HG03565 (cell line): ENCODE measurements around the gene ADAMTS18.

Source experiments
- ATAC-seq: cut with Tn5 transposase; IDR thresholded peaks from one replicate; pipeline ENCODE4 v1.9.1; 2021; ENCODE audit warnings: mild to moderate bottlenecking, moderate library complexity; ENCODE audit not compliant: unreplicated experiment

Gene ADAMTS18

DNA sequence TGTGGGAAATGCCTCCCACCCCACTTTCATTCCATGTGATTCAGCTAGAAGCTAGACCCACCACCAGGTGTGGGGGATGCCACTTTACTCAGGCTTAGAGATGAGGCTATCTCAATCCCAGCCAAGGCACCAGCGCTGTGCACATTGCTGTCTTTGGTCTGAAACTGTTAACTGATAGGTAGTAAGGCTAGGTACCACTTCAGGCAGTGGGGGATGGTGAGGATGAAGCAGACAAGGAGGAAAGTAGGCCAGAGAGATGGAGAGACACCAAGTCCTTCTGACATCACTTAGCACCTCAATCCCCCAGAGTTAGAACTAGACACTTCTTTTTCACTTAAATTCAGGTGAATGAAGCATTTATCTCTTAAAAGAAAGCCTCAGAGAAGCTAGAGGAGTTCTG lies 35.8 kb downstream of the ADAMTS18 start:
- no peak for ATAC-seq

DNA sequence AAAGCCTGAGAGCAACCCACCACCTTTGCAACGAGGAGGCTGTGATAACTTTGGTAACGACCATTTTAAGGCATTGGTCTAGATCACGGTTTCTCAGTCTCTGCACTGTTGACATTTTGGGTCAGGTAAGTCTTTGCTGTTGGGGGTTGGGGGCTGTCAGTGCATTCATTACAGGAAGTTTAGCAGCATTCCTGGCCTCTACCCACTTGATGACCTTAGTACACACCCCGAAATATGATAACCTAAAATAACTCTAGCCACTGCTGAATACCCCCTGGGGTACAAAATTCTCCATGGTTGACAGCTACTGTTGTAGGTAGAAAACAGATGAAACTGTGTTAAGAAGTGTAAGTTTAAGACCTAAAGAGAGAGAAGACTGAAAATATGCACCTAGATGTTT lies 36.3 kb downstream of the ADAMTS18 start:
- ATAC-seq: no peak

DNA sequence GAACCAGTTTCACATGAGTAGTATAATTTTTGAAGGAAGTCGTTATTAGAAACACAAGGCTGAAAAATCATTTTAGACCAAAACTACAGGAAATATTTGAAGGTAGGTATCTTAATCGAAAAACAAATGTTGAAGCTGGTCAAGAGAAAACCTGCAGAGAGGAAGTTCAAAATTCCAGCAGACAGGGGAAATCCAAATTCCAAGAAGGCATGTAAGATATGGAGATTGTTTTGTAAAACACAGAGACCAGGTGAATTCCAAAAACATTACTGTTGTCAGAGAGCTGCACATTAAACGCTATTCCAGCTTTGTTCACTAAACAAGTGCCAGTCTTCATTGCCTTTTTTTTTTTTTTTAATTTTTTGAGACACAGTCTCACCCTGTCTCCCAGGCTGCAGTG lies 38.4 kb downstream of the ADAMTS18 start:
- no peak for ATAC-seq

DNA sequence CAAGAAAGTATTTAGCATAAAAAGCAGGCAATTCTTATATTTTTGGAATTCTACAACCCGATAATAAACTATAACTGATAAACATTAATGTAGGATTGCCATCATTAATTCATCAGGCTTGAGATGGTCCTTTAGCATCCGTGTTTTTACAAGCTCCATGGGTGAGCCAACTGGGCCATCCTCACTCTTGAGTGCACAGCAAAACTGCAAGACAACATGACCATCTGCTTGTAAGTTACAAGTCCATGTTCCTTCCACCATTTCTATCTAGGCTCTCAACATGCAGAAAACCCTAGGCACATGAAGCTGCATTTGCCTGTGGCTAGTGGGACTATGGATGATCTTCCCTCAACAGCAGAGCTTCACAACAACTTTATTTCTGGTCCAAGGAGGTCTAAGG lies 40.1 kb downstream of the ADAMTS18 start:
- no peak for ATAC-seq

DNA sequence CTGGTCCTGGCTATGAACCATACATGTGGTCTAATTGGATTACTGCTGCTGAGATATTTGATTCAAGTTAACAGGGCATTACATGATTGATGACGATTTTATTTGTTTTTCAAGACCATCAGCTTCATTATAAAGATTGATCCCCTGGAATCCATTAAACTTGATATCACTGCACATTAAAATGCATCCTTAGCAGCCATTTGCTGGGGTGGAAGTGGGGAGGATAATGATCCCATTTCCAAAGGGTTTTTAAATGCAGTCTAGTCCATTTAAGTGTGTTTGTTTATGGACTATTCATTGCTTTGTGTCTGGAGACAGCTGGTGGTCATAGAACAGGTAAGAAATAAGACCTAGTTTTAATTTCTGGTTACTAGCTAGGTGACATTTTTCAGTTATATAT lies 40.9 kb downstream of the ADAMTS18 start:
- no peak for ATAC-seq

DNA sequence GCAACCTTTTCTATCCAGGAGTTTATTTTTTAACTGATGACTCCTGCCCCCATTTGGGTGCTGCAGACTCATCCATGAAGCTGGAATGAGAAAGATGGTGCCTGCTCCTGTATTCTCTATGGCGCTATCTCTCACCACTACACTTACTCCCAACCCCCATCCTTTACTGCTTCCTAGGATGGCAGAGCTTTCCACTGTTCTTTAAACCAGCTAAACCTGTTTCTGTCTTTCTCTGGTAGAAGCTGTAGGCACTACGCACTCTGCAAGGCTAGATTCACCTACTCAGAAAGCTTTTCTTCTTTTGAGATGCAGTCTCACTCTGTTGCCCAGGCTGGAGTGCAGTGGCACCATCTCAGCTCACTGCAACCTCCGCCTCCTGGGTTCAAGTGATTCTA lies 47.0 kb downstream of the ADAMTS18 start:
- ATAC-seq: no peak

DNA sequence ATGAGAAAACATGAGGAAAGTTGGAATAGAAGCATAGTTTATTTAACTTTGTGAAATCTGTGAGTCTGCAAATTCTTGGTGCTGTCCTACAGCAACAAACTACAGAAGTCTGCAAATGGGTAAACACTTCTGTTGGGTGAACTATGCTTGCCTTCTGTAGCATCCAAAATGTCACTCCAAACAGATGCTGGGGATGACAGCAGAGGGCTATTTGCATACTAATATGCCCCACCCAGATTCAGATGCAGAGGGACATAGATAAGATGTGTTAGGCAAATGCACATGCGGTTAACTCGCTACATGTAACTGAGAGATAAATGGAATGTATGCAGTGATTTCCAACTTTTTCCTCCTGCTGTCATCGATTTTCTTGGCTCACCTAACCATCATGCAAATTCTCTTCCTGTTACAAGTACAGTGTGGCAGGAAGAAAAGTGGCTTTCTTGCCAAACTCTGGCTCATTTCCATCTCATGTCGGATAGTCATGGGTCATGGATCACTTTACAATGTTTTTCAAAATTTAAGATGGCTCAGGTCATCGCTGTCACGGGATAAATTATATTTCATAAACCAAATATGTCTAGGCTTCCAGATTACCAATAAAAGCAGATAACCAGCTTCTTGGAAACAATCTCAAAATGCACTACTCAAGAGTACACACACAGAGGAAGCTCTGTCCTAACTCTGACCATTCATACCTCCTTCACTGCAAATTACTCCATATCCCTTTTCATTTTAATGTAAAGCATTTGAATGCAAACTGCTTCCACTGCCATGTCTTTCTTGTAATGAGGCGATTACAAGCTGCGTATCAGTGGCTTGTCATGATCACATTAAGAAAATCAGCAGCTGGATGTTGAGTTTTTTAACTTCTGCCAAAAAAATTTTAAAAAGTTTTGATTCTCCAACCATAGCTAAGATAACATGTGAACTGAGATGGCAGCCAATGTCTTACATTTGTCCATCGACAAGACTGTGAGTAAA lies 47.7 kb downstream of the ADAMTS18 start:
- no peak for ATAC-seq

DNA sequence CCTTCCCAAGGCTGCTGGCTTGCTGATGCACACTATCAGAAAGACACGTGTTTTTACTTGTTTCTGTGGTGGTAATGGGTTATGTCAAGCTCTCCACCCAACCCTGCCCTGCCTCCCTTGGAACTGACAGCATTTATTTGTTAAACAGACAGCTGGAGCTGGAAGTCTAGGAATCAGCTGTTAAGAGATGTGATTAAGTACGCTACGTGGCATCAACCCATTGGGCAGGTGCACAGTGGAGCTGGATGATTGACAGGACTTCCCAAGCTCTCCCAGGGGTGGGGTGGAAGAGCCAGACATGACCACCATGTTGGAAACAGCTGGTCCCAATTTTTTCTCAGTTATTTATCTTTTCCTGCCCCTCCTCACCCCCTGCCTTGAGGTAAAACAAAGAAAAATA lies 49.4 kb downstream of the ADAMTS18 start:
- no peak for ATAC-seq

DNA sequence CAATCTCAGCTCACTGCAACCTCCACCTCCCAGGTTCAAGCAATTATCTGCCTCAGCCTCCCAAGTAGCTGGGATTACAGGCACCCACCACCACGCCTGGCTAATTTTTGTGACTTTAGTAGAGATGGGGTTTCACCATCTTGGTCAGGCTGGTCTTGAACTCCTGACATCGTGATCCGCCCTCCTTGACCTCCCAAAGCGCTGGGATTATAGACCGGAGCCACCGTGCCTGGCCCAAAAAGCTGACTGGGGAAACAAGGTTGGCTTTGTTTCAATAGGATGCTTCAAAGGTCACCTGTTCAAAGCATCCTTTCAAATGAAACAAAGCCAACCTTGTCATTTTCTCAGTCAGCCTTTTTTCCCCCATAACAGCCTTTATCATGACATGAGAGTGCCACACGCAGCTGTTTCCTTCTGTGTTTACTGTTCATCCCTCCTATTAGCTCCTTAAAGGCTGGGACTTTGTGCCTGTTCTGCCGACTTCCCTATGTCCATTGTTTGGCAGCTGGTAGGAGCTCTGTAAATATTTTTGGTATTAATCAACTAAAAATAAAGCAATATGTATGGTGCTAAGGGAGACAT lies 51.1 kb downstream of the ADAMTS18 start:
- no peak for ATAC-seq

DNA sequence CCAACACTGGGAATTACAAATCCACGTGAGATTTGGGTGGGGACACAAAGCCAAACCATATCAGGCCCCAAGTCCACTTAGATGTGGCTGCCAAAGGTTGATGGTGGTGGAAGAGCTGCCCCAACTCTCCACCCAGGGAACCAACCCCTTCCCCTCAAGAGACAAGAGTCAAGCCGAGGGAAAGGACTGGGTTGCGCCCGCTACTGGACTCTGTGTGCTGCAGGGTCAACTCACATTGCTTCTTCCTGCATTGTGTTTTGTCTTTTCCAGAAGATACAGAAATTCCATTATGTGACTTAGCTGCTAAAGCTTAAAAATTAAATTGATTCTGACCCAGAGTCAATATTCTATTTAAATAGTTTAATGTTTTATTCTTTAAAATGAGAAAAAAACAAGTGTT lies 58.5 kb downstream of the ADAMTS18 start:
- ATAC-seq: no peak

DNA sequence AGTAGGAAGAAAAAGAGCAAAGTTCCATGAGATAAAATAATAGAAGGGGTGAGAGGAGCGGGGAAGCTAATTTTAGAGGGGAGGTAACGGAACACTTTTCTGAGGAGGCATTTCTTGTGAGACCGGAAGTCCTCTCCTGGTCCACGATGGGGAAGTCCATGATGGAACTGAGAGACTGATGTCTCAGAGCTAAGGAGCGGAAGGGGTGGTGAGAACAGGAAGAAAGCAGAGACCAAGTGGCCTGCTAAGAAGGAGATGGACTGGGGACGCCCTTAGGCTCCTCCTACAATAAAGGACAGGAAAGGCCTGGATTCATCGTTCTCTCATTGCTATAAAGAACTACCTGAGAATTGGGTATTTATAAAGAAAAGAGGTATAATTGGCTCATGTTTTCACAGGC lies 59.4 kb downstream of the ADAMTS18 start:
- no peak for ATAC-seq

DNA sequence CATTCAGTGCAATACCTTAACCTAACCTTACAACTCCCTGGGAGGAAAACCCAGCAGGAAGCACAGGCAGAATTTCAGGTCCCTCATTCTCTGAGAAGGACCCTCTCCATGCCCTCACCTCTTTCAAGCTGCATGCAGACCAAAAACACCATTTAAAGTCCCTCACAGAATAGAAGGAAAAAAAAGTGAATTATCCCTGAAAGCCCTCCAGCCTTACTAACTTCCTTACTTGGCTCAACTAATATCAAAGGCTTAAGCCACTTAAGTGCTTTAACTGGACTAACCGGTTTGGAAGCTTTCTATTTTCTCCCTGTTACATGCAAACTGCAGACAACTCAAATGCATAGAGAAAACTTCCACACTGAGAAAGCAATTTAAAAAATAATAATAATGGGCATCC lies 60.5 kb downstream of the ADAMTS18 start:
- no peak for ATAC-seq

DNA sequence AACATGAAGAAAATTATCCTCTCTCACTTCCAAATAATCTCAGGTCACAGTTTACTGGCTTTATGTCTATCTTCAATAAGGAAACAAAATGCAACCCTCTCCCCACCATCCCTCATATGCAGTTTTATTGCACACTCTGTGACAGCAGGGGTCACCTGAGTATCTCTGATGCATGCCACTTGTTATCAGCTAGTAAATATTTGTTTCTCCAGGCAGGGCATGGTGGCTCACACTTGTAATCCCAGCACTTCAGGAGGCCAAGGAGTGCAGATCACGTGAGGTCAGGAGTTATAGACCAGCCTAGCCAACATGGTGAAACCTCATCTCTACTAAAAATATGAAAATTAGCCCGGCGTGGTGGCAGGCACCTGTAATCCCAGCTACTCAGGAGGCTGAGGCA lies 61.1 kb downstream of the ADAMTS18 start:
- no peak for ATAC-seq

DNA sequence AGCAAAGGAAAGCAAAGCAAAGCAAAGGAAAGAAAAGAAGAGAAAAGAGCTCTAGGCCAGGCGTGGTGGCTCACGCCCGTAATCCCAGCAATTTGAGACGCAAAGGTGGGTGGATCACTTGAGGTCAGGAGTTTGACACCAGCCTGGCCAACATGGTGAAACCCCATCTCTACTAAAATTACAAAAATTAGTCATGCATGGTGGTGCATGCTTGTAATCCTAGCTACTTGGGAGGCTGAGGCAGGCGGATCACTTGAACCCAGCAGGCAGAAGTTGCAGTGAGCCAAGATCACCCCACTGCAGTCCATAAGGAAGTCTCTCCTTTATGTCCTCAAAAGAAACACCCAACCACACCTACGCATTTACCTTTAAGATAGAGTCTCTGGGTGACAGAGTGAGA lies 70.1 kb downstream of the ADAMTS18 start:
- ATAC-seq: no peak

DNA sequence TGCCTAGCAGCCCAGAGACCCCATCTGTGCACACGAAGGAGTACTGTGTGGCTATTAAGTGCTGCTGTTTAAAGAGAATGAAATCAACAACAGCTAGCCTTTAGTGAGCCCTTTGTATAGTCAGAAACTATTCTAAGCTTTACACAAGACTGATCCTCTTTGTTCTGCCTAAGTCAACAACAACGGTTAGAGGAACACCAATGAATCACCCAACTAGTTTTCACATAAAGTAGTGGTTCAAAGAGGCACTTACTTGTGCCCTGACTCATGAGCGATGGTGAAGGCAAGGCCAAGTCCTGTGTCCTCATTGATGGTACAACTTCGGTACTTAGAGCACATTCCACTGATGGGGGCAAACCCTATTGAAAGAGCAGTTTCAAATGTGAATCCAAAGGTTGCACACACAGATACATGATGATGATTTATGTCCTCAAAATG lies 75.8 kb downstream of the ADAMTS18 start:
- no peak for ATAC-seq

DNA sequence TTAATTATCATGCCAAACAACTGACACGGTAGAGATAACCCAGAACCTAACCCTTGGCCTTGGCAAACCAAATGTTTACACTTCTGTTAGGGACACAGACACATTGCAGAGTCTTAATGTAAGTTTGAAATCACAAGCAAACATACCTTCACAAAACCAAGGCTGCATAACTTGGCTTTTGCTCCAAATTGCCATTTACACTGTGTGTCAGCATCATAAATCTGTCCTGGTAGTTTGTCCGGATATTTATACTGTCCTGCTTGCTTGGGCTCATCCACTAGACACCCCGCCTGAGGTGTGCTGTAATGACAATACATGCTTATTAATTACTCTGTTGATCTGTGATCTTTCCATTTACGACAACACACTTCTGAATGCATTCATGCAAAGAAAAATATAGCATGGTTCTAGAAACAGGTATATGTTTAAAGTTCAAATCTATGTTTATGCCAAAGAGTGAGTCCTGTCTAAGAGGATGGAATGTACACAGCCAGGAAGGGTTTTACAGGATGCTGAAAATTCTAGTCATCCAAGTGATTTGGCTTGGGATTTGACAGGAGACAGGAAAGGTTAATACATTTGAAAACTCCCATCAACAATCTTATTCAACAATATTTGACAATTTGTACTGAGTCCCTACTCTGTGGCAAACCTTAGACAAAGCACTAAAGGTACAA lies 81.1 kb downstream of the ADAMTS18 start:
- no peak for ATAC-seq

DNA sequence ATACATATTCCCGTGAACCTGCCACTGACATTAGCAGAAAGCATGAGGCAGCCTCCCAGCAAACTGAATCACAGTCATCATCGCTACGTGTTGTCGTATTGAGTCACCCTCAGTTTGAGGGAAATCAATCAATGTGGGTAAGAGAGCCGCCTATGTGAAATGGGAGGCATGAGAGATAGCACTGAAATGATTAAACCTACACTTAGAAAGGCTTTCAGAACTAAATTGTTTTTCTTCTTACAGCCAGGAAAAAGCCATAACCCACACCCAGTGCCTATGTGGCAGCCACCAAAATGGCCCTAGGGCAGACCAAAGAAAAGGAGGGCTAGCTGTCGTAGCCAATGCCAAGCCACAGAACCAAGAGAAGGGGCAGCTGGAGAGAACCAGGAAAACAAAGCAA lies 90.5 kb downstream of the ADAMTS18 start:
- no peak for ATAC-seq

DNA sequence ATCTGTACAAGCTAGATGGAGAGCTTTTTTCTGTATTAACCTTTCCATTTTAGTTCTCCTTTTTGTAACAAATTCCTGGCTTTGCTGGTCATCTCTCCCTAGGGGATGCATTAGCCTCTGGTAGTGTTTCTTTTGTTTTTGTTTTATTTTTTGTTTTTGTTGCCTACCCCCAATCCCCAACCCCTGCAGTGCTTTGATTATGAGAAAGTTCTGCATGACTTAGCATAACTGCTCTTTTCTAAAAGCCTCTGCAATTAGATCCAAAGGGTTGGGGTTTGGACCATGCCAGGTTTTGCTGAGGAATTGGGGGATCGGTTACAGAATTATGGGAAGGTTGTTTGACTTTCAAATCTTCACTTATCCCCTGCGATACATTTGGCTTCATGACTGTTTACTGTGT lies 98.2 kb downstream of the ADAMTS18 start:
- no peak for ATAC-seq

DNA sequence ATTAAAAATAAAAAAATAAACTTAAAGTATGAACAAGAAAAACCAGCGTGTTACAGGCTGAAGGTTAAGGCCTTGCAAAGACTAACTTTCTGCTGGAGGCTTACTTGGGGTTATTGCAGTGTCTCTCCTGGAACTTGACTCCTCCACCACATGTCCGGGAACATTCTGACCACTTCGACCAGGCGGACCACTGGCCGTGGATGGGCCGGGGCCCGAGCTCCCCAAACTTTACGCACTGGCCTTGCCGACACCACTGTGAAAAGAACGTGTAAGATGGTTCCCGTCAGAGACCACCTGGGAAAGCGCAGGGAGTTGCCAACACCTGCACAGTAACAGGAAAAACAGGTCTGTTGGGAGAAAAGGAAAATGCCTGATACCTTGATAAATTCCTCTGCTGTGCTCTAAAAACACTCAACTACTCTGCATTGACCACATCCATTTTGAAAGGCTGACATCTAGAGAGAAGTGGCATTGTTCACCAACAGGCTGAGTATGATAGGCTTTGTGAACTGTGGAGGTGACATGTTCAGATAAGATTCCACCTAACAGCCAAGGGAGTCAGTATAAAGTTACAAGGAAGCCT lies 99.1 kb downstream of the ADAMTS18 start:
- no peak for ATAC-seq

DNA sequence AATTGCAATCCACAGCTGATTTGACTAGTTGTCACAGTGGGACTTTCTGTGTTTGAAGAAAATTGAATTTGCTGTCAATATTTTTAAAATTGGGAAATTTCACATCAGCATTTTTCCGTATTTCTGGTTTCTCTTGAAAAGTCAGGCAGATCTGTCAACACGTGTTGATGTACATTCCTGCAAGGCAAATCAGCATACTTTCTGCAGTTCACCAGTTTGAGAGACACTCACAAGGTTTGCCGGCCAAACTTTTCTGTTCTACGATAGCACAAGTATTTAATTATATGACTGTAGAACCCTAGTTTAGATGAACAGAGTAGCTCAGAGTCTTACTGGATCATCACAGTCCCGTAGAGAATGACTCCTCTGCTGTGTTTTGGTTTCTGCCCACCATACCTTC lies 102.0 kb downstream of the ADAMTS18 start:
- no peak for ATAC-seq

DNA sequence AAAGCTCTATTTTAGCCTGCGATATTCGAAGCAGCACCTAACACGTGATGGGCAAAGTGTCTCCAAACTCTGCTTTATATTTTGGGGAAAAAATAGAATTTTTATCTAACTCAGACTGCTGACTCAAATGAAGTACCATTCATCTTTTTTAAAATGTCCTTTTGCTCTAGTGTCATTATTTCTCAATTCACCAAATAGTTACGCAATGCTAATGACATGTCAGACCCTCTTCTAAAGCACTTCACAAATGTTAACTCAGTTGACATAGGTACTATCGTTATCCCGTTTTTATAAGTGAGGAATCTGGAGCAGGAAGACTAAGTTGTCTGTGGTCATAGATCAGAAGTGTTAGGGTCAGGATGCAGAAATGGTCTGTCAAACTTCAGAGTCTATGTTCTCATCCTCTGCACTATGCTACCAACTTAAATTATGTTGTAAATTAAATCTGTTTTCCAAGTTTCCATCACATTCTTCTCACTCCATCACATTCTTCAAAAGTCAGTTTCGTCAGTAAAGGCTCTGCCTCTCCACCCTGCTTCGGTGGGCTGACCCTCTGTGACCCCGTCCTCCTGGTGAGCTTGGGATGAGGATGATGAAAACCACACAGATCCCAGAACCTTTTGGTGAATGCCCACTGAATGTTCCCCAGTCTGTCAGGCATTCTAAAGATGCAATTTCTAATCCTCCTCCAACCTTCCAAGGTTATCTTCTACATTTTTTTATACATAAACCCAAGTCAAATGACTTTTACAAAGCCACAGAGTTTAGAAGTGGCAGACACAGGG lies 102.8 kb downstream of the ADAMTS18 start:
- ATAC-seq: no peak
